HG02759 (cell line): ENCODE results near the gene NPTN.

Experiments used
- ATAC-seq: cut with Tn5 transposase; IDR thresholded peaks from one replicate; pipeline ENCODE4 v1.9.1; 2021; ENCODE audit warnings: mild to moderate bottlenecking, moderate library complexity; ENCODE audit not compliant: unreplicated experiment

The NPTN gene

GRCh38 chr15:73632670-73633058 lies 525 bp downstream of the NPTN start:
- peak; percentile 6 for ATAC-seq

- ATAC-seq = no peak
Measured at GRCh38 chr15:73631915-73632669, 1.1 kb downstream of the NPTN start.

GRCh38 chr15:73630921-73631362 lies 2.2 kb downstream of the NPTN start:
- ATAC-seq = no peak

- ATAC-seq = no peak
Measured at GRCh38 chr15:73629798-73630429, 3.3 kb downstream of the NPTN start.

- no peak for ATAC-seq
Measured at GRCh38 chr15:73628976-73629797, 4.0 kb downstream of the NPTN start.

GRCh38 chr15:73628102-73628501 lies 5.1 kb downstream of the NPTN start:
- no peak for ATAC-seq

- ATAC-seq = no peak
Measured at GRCh38 chr15:73626072-73626471, 7.1 kb downstream of the NPTN start.

GRCh38 chr15:73624530-73624929 lies 8.7 kb downstream of the NPTN start:
- no peak for ATAC-seq

- ATAC-seq = no peak
Measured at GRCh38 chr15:73621286-73621826, 11.8 kb downstream of the NPTN start.

- ATAC-seq = no peak
Measured at GRCh38 chr15:73620078-73620477, 13.1 kb downstream of the NPTN start.

- ATAC-seq = no peak
Measured at GRCh38 chr15:73617913-73618312, 15.3 kb downstream of the NPTN start.

GRCh38 chr15:73617301-73617831 lies 15.8 kb downstream of the NPTN start:
- no peak for ATAC-seq

GRCh38 chr15:73608941-73609340 lies 24.2 kb downstream of the NPTN start:
- no peak for ATAC-seq

GRCh38 chr15:73608475-73608874 lies 24.7 kb downstream of the NPTN start:
- ATAC-seq = no peak

- ATAC-seq = no peak
Measured at GRCh38 chr15:73607843-73608242, 25.3 kb downstream of the NPTN start.

- no peak for ATAC-seq
Measured at GRCh38 chr15:73607405-73607804, 25.8 kb downstream of the NPTN start.

- no peak for ATAC-seq
Measured at GRCh38 chr15:73605759-73606436, 27.3 kb downstream of the NPTN start.

GRCh38 chr15:73604477-73604876 lies 28.7 kb downstream of the NPTN start:
- no peak for ATAC-seq

- no peak for ATAC-seq
Measured at GRCh38 chr15:73602992-73603391, 30.2 kb downstream of the NPTN start.

- ATAC-seq = no peak
Measured at GRCh38 chr15:73602446-73602843, 30.7 kb downstream of the NPTN start.
